Left lung (tissue), 10 donors: ENCODE results near the gene CLIC6. TPM values are rescaled to one million over a fixed set of nuclear protein-coding genes. Genes with fewer than 3 reads are reported as not detected.
A peak's percentile ranks its signal among the peaks of the same experiment; 100 is the strongest.

ENCODE experiments used
- ATAC-seq: fragments of 200-7000 bp; cut with Tn5 transposase; one replicate; pipeline ENCODE4 v1.9.1; 2020; ENCODE audit warnings: moderate library complexity
- DNase-seq, 4 donors: peaks; one replicate each; pipeline ENCODE4 v3.0.0-alpha.2; 2013 to 2020
- H3K27ac ChIP-seq, 2 donors: fragments of 200-600 bp; sonication (generic) in 1 of 2; one replicate each; pipeline versions ENCODE4 v1.5.0 to v1.8.0; 2020 to 2021
- H3K27me3 ChIP-seq, 2 donors: fragments of 200-600 bp; sonication (generic) in 1 of 2; one replicate each; pipeline versions ENCODE4 v1.5.0 to v1.8.0; 2020 to 2021
- H3K36me3 ChIP-seq, 2 donors: fragments of 200-600 bp; sonication (generic) in 1 of 2; one replicate each; pipeline versions ENCODE4 v1.5.0 to v1.8.0; 2020 to 2021
- H3K4me1 ChIP-seq, 2 donors: fragments of 200-600 bp; one replicate each; pipeline ENCODE4 v1.8.0; 2021
- H3K4me3 ChIP-seq, 2 donors: fragments of 200-600 bp; sonication (generic) in 1 of 2; one replicate each; pipeline versions ENCODE4 v1.5.0 to v1.8.0; 2020 to 2021; ENCODE audit warnings: mild to moderate bottlenecking in 1 of 2
- H3K9me3 ChIP-seq, 2 donors: fragments of 200-600 bp; sonication (generic) in 1 of 2; one replicate each; pipeline versions ENCODE4 v1.5.0 to v1.8.0; 2020 to 2021
- CTCF ChIP-seq, 2 donors: fragments of 200-600 bp; sonication (generic) in 1 of 2; IDR thresholded peaks; one replicate each; pipeline versions ENCODE4 v1.5.0 to v1.8.0; 2021; ENCODE audit warnings: antibody characterized with exemption in 2 of 2
- intact Hi-C, 2 donors: fragments of 100-400 bp; cut with DNase I; formaldehyde crosslinking; loops; one replicate each; pipeline versions ENCODE4 v1.11.2 to v1.14.2; 2022
- polyA plus RNA-seq, 6 donors: library from polyadenylated mRNA; unstranded; fragments of 120-200 nt; gene quantifications; one replicate each; pipeline ENCODE4 v1.2.1, GENCODE V29; 2013; ENCODE audit not compliant: insufficient read length in 6 of 6
- total RNA-seq, 2 donors: library from RNA; stranded (reverse); fragmentation: NEBNext Ultra II Directional; extraction: Animal tissue kit (Norgen Biotek cat#: 25700); gene quantifications; one replicate each; pipeline ENCODE4 v1.2.1, GENCODE V29; 2021
- donor health status: DM: no; HTN: yes; CAD: no.
- donor health status: DM: no; HTN: no; CAD: no.

CLIC6 gene
- total and polyA plus RNA-seq, 8 donors, result 21.0 to 56.7 (median 41.4) TPM

- no peaks in the 10 kb centered on the region for H3K36me3 ChIP-seq
- ATAC-seq, result no peak
- no peaks in the 10 kb centered on the region for H3K9me3 ChIP-seq
- TF ChIP-seq CTCF (IDR thresholded peaks at IDR 0.05), result no peak
- no peak for DNase-seq
- intact Hi-C loops, result no loop called here
- H3K4me1 ChIP-seq, result peaks cover 6 to 8% of the 10 kb centered on the region in 2 donors
- no peak overlapping the region for H3K4me3 ChIP-seq
- H3K27ac ChIP-seq, result no peak overlapping the region
- H3K27me3 ChIP-seq, result peaks cover 20 to 48% of the 10 kb centered on the region in 2 donors
Observed at GRCh38 chr21:34674468-34674867, 5.7 kb downstream of the CLIC6 start.

- TF ChIP-seq CTCF (IDR thresholded peaks at IDR 0.05), result no peak
- H3K9me3 ChIP-seq, result peaks cover 0 to 4% of the 10 kb centered on the region in 2 donors
- intact Hi-C loops, result no loop called here
- H3K27ac ChIP-seq, result no peak overlapping the region
- H3K36me3 ChIP-seq, result no peaks in the 10 kb centered on the region
- peaks cover 11 to 34% of the 10 kb centered on the region in 2 donors for H3K27me3 ChIP-seq
- peaks cover 0 to 6% of the 10 kb centered on the region in 2 donors for H3K4me1 ChIP-seq
- ATAC-seq (no peak), DNase-seq (no peak)
- H3K4me3 ChIP-seq, result no peak overlapping the region
Observed at GRCh38 chr21:34675871-34676270, 7.1 kb downstream of the CLIC6 start.

- Histone ChIP-seq H3K36me3 (no peaks in the 10 kb centered on the region), H3K27ac (no peak overlapping the region), H3K27me3 (peaks cover 0 to 3% of the 10 kb centered on the region in 2 donors), H3K4me3 (no peak overlapping the region), H3K4me1 (no peaks in the 10 kb centered on the region), H3K9me3 (peaks cover 0 to 13% of the 10 kb centered on the region in 2 donors)
- DNase-seq (no peak), ATAC-seq (peak; percentile 34)
- no peak for TF ChIP-seq CTCF (IDR thresholded peaks at IDR 0.05)
- intact Hi-C loops, result no loop called here
Observed at GRCh38 chr21:34679051-34679450, 10.3 kb downstream of the CLIC6 start.

- H3K27ac ChIP-seq, result no peak overlapping the region
- H3K36me3 ChIP-seq, result no peaks in the 10 kb centered on the region
- peaks cover 0 to 13% of the 10 kb centered on the region in 2 donors for H3K9me3 ChIP-seq
- DNase-seq (no peak), ATAC-seq (no peak)
- intact Hi-C loops, result no loop called here
- no peak for TF ChIP-seq CTCF (IDR thresholded peaks at IDR 0.05)
- no peaks in the 10 kb centered on the region for H3K27me3 ChIP-seq
- no peak overlapping the region for H3K4me3 ChIP-seq
- H3K4me1 ChIP-seq, result no peaks in the 10 kb centered on the region
Observed at GRCh38 chr21:34684174-34684876, 15.5 kb downstream of the CLIC6 start.

- no peaks in the 10 kb centered on the region for H3K36me3 ChIP-seq
- intact Hi-C loops, result no loop called here
- no peaks in the 10 kb centered on the region for H3K27me3 ChIP-seq
- TF ChIP-seq CTCF (IDR thresholded peaks at IDR 0.05), result no peak
- peaks cover 3 to 8% of the 10 kb centered on the region in 2 donors for H3K4me1 ChIP-seq
- DNase-seq (no peak), ATAC-seq (no peak)
- H3K9me3 ChIP-seq, result no peaks in the 10 kb centered on the region
- no peak overlapping the region for H3K27ac ChIP-seq
- H3K4me3 ChIP-seq, result no peak overlapping the region
Observed at GRCh38 chr21:34687065-34687464, 18.3 kb downstream of the CLIC6 start.
